ENCODE measurements around the gene PLXNA4. TPM values are rescaled to one million over a fixed set of nuclear protein-coding genes. Genes with fewer than 3 reads are reported as not detected.
"Not testable (repeated sequence)": the region's sequence is repeated elsewhere in the genome, so short reads cannot be mapped to it uniquely, and the experiment has no call there.

The PLXNA4 gene
- total and polyA plus RNA-seq, 9 of the 15 experiments (the other 6 are each of a cell fraction or from before 2014, with no cell fraction given) = under 0.01 to 0.09 TPM; not detected in 7

GRCh38 chr7:132390705-132391104, 185.6 kb downstream of the PLXNA4 start:
- Histone ChIP-seq H3K27me3 (ENCODE audit: control insufficient read depth in 2 of 2, insufficient read depth in 2 of 2, low read length in 2 of 2) (peaks cover 9 to 26% of the 10 kb centered on the region in 2 experiments; a peak in 4 of 5 replicates), H3K9me3 (replicated peaks; ENCODE audit: control insufficient read depth, insufficient read depth, low read depth, low read length) (no peaks in the 10 kb centered on the region), H3K36me3 (ENCODE audit: control insufficient read depth, insufficient read depth, low read length) (no peaks in the 10 kb centered on the region), H3K9me1 (ENCODE audit: control insufficient read depth, insufficient read depth, low read length) (no peaks in the 10 kb centered on the region), H3K4me3 (no peak overlapping the region), H4K20me1 (replicated peaks; ENCODE audit: control insufficient read depth, insufficient read depth, low read length) (no peaks in the 10 kb centered on the region), H3K79me2 (ENCODE audit: control insufficient read depth, insufficient read depth, low read length) (no peaks in the 10 kb centered on the region), H3K4me1 (replicated peaks in 1 of 2; ENCODE audit: control insufficient read depth in 2 of 2, insufficient read depth in 2 of 2, low read length in 2 of 2) (no peaks in the 10 kb centered on the region), H2AFZ (ENCODE audit: low read depth, low read length) (no peak overlapping the region), H3K27ac (ENCODE audit: extremely low read depth, low read depth, low read length) (no peak overlapping the region), H3K9ac (ENCODE audit: insufficient read depth in 1 of 2, low read depth in 2 of 2, low read length in 2 of 2) (no peak overlapping the region), H3K4me2 (ENCODE audit: insufficient read depth, low read length) (no peak overlapping the region)
- 2% methylated on average over 3 of the region's 3 CpGs for WGBS (ENCODE audit: insufficient coverage, low coverage, missing lambda C conversion rate)
- ATAC-seq = no peak
- FAIRE-seq = no peak
- CTCF ChIA-PET (ENCODE audit: low intra/inter-chr PET ratio) = no interaction called here
- intact Hi-C loops (cut with micrococcal nuclease) (loop anchor here (5.0 kb wide), 1 partner anchor 192 kb away; no protein-coding TSS in a partner anchor), in situ Hi-C loops (cut with MboI) (no loop called here)
- no peak for TF ChIP-seq HNRNPUL1 (IDR thresholded peaks at IDR 0.05; ENCODE audit: low read length)
- TF ChIP-seq, protein P1, sequence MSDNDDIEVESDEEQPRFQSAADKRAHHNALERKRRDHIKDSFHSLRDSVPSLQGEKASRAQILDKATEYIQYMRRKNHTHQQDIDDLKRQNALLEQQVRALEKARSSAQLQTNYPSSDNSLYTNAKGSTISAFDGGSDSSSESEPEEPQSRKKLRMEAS (CRISPR knock-in tag; IDR thresholded peaks at IDR 0.05) = no peak
- no peak for TF ChIP-seq ZBED1 (IDR thresholded peaks at IDR 0.05)
- TF ChIP-seq YBX1 (IDR thresholded peaks at IDR 0.05) = no peak
- TF ChIP-seq STAG1 (CRISPR knock-in tag; IDR thresholded peaks at IDR 0.05; ENCODE audit: borderline replicate concordance) = no peak
- POLR2A ChIA-PET = no interaction called here
- BruUV-seq (replicated peaks) = no TSS peak
- DNase-seq (ENCODE audit: extremely low read depth in 1 of 4, low spot score in 3 of 4) = no peak

- H3K36me3 ChIP-seq (ENCODE audit: control insufficient read depth, insufficient read depth, low read length); H3K79me2 ChIP-seq (ENCODE audit: control insufficient read depth, insufficient read depth, low read length); BruUV-seq (replicated peaks); FAIRE-seq; POLR2A ChIA-PET; CTCF ChIA-PET (ENCODE audit: low intra/inter-chr PET ratio); H3K9me3 ChIP-seq (replicated peaks; ENCODE audit: control insufficient read depth, insufficient read depth, low read depth, low read length); DNase-seq (ENCODE audit: extremely low read depth in 1 of 4, low spot score in 3 of 4); in situ Hi-C loops (cut with MboI); H3K9ac ChIP-seq (ENCODE audit: insufficient read depth in 1 of 2, low read depth in 2 of 2, low read length in 2 of 2); H3K9me1 ChIP-seq (ENCODE audit: control insufficient read depth, insufficient read depth, low read length); H4K20me1 ChIP-seq (replicated peaks; ENCODE audit: control insufficient read depth, insufficient read depth, low read length); H3K4me2 ChIP-seq (ENCODE audit: insufficient read depth, low read length); H2AFZ ChIP-seq (ENCODE audit: low read depth, low read length); H3K4me3 ChIP-seq; ATAC-seq; H3K27ac ChIP-seq (ENCODE audit: extremely low read depth, low read depth, low read length); H3K4me1 ChIP-seq (replicated peaks in 1 of 2; ENCODE audit: control insufficient read depth in 2 of 2, insufficient read depth in 2 of 2, low read length in 2 of 2): not testable (repeated sequence)
- peaks cover 9 to 30% of the 10 kb centered on the region in 2 experiments; a peak in 4 of 5 replicates for H3K27me3 ChIP-seq (ENCODE audit: control insufficient read depth in 2 of 2, insufficient read depth in 2 of 2, low read length in 2 of 2)
- TF ChIP-seq ZNF146 (CRISPR knock-in tag; IDR thresholded peaks at IDR 0.05; ENCODE audit: unreplicated experiment) = peak; percentile 93
- TF ChIP-seq RBM25 (IDR thresholded peaks at IDR 0.05; ENCODE audit: low read depth, low read length, severe bottlenecking) = peak; percentile 28
- 0 out of 2 replicates have a peak, but pooled peaks have one; percentile 23 for TF ChIP-seq BCOR (IDR thresholded peaks at IDR 0.05)
- 1% methylated on average over 4 of the region's 4 CpGs for WGBS (ENCODE audit: insufficient coverage, low coverage, missing lambda C conversion rate)
- intact Hi-C loops (cut with micrococcal nuclease) = loop anchor here (5.0 kb wide), 1 partner anchor 192 kb away; no protein-coding TSS in a partner anchor
Measured at GRCh38 chr7:132390049-132390448, 186.2 kb downstream of the PLXNA4 start.
